VCaP (cell line): ENCODE measurements around the gene CARS2.
"Not testable (repeated sequence)": the region's sequence is repeated elsewhere in the genome, so short reads cannot be mapped to it uniquely, and the experiment has no call there.

Source experiments
- H3K27ac ChIP-seq: fragments of 450-650 bp; 2 replicates; pipeline ENCODE4 v1.5.1; 2017
- TF ChIP-seq, protein P1 (sequence below): fragments of 450-650 bp; conservative IDR thresholded peaks from 2 replicates; pipeline ENCODE4 v1.5.1; 2017; ENCODE audit warnings: mild to moderate bottlenecking, moderate library complexity

The CARS2 gene

GRCh38 chr13:110677731-110678545, 28.0 kb downstream of the CARS2 start:
- H3K27ac ChIP-seq: no peak overlapping the region
- TF ChIP-seq, protein P1, sequence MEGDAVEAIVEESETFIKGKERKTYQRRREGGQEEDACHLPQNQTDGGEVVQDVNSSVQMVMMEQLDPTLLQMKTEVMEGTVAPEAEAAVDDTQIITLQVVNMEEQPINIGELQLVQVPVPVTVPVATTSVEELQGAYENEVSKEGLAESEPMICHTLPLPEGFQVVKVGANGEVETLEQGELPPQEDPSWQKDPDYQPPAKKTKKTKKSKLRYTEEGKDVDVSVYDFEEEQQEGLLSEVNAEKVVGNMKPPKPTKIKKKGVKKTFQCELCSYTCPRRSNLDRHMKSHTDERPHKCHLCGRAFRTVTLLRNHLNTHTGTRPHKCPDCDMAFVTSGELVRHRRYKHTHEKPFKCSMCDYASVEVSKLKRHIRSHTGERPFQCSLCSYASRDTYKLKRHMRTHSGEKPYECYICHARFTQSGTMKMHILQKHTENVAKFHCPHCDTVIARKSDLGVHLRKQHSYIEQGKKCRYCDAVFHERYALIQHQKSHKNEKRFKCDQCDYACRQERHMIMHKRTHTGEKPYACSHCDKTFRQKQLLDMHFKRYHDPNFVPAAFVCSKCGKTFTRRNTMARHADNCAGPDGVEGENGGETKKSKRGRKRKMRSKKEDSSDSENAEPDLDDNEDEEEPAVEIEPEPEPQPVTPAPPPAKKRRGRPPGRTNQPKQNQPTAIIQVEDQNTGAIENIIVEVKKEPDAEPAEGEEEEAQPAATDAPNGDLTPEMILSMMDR: no peak

- no peak overlapping the region for H3K27ac ChIP-seq
- TF ChIP-seq, protein P1: no peak
These were observed 29.0 kb downstream of the CARS2 start for GRCh38 chr13:110676595-110677587.

DNA sequence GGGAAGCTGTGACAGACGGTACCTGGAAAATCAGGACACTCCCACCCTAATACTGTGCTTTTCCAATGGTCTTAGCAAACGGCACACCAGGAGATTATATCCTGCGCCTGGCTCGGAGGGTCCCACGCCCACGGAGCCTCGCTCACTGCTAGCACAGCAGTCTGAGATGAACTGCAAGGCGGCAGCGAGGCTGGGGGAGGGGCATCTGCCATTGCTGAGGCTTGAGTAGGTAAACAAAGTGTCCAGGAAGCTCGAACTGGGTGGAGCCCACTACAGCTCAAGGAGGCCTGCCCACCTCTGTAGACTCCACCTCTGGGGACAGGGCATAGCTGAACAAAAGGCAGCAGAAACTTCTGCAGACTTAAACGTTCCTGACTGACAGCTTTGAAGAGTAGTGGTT, 36.1 kb downstream of the CARS2 start:
- H3K27ac ChIP-seq: not testable (repeated sequence)

GRCh38 chr13:110669036-110669435, 36.9 kb downstream of the CARS2 start:
- TF ChIP-seq, protein P1: no peak
- no peak overlapping the region for H3K27ac ChIP-seq

GRCh38 chr13:110666255-110666533, 39.7 kb downstream of the CARS2 start:
- TF ChIP-seq, protein P1: no peak
- H3K27ac ChIP-seq: no peak overlapping the region

GRCh38 chr13:110665491-110666254, 40.2 kb downstream of the CARS2 start:
- TF ChIP-seq, protein P1: no peak
- H3K27ac ChIP-seq: no peak overlapping the region

GRCh38 chr13:110664673-110665072, 41.2 kb downstream of the CARS2 start:
- no peak overlapping the region for H3K27ac ChIP-seq
- TF ChIP-seq, protein P1: no peak
